ENCODE measurements around the gene KNL1.

DNA sequence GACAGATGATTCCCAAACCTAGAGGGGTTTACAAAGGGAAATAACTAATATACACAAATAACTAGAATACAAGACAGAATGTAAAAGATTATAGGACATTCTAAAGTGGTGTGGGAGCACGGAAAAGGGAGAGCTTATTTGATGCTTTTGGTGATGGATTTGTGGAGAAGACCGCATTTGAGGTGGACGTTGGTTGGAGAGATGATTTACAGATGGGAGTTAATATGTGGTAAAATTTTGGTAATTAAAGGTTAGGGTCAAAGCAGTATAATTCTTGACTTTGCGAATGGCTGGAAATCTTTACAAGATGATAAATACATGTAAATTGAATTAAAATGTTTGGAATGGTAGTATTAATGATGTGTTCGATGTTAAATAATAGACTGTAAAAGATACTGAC is 1.2 kb downstream of the KNL1 start:
- TF ChIP-seq, protein P1, sequence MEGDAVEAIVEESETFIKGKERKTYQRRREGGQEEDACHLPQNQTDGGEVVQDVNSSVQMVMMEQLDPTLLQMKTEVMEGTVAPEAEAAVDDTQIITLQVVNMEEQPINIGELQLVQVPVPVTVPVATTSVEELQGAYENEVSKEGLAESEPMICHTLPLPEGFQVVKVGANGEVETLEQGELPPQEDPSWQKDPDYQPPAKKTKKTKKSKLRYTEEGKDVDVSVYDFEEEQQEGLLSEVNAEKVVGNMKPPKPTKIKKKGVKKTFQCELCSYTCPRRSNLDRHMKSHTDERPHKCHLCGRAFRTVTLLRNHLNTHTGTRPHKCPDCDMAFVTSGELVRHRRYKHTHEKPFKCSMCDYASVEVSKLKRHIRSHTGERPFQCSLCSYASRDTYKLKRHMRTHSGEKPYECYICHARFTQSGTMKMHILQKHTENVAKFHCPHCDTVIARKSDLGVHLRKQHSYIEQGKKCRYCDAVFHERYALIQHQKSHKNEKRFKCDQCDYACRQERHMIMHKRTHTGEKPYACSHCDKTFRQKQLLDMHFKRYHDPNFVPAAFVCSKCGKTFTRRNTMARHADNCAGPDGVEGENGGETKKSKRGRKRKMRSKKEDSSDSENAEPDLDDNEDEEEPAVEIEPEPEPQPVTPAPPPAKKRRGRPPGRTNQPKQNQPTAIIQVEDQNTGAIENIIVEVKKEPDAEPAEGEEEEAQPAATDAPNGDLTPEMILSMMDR (IDR thresholded peaks at IDR 0.05; ENCODE audit: borderline replicate concordance, extremely low read depth, low read length, poor library complexity, severe bottlenecking): no peak
- no peak for TF ChIP-seq EZH2 (IDR thresholded peaks at IDR 0.05; ENCODE audit: borderline replicate concordance, low read depth, low read length, severe bottlenecking)

Data from DND-41 (cell line).